Activated CD8-positive, alpha-beta memory T cell treated with anti-CD3 and anti-CD28 coated beads for 24 hours (primary cell): ENCODE measurements around the gene KIFC1.
"Not testable (repeated sequence)": the region's sequence is repeated elsewhere in the genome, so short reads cannot be mapped to it uniquely, and the experiment has no call there.

Experiments
- DNase-seq: peaks from one replicate; pipeline ENCODE4 v3.0.0-alpha.2; 2020

KIFC1 gene, protein sequence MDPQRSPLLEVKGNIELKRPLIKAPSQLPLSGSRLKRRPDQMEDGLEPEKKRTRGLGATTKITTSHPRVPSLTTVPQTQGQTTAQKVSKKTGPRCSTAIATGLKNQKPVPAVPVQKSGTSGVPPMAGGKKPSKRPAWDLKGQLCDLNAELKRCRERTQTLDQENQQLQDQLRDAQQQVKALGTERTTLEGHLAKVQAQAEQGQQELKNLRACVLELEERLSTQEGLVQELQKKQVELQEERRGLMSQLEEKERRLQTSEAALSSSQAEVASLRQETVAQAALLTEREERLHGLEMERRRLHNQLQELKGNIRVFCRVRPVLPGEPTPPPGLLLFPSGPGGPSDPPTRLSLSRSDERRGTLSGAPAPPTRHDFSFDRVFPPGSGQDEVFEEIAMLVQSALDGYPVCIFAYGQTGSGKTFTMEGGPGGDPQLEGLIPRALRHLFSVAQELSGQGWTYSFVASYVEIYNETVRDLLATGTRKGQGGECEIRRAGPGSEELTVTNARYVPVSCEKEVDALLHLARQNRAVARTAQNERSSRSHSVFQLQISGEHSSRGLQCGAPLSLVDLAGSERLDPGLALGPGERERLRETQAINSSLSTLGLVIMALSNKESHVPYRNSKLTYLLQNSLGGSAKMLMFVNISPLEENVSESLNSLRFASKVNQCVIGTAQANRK

DNA sequence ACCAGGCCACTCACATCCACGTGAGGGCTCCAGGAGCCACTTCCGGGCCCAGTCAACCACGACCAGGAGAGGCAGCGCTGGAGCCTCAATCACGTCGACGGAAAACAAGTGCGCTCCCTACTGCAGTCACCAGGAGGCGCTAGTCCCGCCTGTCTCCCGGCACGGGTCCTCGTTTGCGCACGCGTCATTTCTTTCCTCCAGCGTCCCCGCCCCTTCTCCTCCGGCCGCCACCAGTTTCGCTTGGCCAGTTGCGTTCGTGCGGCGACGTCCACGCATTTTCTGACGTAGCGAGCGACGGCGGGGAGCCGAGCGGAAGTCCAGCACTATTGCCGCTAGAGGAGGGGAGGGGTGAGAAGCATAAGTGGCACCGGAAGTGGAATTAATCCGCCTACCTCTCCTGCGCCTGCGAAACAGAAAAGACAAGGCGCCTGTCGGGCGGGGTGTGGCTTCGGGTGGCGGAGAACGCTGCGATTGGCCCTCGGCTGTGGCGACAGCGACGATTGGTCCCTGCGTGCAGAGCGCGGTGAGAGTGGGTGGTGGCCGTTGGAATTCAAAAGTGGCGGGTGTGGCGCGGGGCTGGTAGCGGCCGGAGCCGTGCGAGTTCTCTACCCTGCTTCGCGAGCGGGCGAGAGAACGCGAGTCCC lies at the start of gene KIFC1:
Gene KIFC1, plus strand, starts transcription at position 546 of the 644 bp plus-strand sequence. CDS start 163 bp downstream, outside the sequence.
- DNase-seq: peak; percentile 99

DNA sequence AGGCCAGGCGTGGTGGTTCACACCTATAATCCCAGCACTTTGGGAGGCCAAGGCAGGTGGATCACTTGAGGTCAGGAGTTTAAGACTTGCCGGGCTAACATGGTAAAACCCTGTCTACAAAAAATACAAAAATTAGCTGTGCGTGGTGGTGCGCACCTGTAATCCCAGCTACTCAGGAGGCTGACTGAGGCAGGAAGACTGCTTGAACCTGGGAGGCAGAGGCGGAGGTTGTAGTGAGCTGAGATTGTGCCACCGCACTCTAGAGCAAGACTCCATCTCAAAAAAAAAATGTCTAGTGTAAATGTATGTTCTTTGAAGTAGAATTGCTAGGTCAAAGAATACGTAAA lies 48.0 kb upstream of the KIFC1 start:
- not testable (repeated sequence) for DNase-seq

DNA sequence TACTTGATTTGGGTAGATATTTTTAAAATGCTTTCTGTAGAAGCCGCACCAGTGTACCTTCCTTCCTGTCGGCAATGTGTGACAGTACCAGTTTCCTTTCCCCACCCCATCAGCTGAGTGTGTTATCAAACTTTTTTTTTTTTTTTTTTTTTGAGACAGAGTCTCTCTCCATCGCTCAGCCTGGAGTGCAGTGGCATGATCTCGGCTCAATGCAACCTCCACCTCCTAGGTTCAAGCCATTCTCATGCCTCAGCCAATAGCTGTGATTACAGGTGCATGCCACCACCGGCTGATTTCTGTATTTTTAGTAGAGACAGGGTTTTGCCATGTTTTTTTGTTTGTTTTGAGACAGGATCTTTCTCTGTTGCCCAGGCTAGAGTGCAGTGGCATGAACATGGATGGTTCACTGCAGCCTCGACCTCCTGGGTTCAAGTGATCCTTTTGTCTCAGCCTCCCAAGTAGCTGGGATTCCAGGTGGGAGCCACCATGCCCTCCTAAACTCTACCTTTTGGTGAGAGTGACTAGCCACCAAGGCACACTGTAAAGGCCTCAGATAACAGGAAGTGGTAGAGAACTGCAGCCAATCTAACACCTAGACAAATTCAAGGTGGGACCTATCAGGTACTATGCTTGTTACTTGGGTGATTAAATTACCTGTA lies 47.5 kb upstream of the KIFC1 start:
- peak; percentile 58 for DNase-seq

DNA sequence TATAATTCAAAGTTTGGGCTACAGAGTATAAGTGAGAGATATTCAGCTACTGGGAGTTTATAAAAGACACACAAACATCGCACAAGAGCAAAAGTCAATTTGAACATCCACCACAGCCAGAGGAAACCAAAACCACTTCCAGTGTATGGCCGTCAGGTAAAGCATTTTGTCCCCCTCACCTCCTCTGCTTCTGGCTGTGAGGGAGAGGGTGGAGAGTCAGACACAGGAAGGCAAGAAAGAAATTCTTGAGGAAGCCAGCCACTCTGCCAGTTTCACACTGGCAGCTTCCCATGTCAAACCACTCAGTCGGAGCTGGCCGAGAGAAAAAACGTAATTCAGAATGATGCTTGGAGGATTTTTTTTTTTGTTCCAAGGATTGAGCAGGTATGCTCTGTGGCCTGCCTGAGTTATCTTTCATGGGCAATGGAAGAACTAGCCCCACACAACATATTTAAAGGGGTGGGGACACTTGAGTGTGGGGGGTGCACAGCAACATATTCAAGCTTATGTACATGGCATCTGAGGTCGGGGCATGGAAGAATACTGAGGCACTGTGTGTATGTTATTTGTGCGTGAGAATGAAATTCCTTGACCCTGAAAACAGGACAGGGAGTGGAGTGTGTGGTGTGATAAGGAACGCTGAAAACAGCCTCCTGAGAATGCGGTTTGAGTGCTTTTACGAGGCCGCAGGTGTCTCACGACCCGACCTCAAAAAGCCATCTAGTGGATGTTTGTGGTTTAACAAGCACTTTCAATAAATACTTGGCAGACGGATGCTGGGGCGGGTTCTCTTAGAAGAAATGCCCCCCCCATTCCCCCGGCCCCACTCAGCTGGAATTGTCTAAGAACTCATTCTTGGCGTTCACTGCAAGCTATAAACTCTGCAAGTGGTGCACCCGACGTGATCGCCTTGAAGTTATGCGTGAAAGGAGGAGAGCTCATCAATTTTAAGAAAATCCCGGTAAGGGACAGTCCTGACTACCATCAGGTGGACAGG lies 46.6 kb upstream of the KIFC1 start:
- DNase-seq: peak; percentile 73

DNA sequence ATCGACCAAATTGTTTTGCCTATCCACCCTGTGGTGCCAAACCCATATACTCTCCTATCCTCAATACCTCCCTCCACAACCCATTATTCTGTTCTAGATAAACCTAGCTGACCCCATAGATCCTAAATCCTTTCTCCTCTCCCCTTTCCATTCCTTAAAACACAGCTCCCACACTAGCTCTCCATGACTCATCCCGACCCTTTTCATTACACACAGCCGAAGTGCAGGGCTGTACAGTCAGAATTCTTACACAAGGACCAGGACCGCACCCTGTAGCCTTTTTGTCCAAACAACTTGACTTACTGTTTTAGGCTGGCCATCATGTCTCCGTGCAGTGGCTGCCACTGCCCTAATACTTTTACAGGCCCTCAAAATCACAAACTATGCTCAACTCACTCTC lies 44.7 kb upstream of the KIFC1 start:
- not testable (repeated sequence) for DNase-seq

DNA sequence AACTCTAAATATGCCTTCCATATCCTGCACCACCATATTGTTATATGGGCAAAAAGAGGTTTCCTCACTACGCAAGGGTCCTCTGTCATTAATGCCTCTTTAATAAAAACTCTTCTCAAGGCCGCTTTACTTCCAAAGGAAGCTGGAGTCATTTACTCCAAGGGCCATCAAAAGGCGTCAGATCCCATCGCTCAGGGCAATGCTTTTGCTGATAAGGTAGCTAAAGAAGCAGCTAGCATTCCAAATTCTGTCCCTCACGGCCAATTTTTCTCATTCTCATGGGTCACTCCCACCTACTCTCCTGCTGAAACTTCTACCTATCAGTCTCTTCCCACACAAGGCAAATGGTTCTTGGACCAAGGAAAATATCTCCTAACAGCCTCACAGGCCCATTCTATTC lies 43.8 kb upstream of the KIFC1 start:
- no peak for DNase-seq

DNA sequence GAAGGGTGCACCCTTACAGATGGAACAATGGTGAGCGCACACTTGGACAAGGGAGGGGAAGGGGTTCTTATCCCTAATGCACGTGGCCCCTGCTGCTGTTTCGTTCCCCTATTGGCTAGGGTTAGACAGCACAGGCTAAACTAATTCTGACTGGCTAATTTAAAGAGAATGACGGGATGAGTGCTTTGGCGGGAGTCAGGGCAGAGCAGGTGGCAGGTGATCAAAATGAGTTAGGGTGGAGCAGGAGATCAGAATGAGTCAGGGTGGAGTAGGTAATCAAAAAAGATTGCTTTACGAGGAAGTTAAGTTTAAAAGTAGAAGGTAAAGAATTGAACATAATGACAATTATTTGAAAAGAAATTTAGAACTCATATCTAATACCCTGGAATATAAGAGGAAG lies 35.8 kb upstream of the KIFC1 start:
- not testable (repeated sequence) for DNase-seq

DNA sequence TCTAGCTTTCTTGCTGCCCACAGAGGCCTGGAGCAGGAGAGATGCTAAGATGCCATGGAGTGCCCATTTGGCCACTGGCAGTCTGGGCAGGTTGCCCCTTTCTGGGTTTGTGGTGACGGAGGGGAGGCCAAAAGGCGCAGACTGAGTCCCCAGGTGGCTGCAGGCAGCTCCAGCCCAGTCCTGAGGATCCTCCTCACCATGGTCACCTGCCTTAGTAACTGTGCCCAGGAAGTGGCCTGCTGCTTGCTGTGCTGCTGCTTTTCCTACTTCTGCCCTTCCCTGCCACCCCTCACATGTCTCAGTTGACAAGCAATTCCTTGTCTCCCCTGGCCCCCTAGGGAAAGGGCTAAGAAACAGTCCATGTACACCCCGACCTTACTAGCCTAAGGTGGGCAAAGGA lies 35.3 kb upstream of the KIFC1 start:
- no peak for DNase-seq

DNA sequence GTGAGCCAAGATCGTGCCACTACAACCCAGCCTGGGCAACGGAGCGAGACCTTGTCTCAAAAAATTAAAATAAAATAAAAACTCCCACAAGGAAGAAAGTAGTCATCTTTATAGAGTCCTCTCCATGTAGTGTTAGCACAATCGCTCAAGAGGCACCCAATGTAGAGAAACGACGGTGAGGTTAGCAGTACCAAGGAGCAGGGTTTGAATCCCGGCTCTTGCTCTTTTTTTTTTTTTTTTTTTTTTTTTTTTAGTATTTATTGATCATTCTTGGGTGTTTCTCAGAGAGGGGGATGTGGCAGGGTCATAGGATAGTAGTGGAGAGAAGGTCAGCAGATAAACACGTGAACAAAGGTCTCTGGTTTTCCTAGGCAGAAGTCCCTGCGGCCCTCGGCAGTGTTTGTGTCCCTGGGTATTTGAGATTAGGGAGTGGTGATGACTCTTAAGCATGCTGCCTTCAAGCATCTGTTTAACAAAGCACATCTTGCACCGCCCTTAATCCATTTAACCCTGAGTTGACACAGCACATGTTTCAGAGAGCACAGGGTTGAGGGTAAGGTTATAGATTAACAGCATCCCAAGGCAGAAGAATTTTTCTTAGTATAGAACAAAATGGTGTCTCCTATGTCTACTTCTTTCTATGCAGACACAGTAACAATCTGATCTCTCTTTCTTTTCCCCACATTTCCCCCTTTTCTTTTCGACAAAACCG lies 34.3 kb upstream of the KIFC1 start:
- DNase-seq: not testable (repeated sequence)

DNA sequence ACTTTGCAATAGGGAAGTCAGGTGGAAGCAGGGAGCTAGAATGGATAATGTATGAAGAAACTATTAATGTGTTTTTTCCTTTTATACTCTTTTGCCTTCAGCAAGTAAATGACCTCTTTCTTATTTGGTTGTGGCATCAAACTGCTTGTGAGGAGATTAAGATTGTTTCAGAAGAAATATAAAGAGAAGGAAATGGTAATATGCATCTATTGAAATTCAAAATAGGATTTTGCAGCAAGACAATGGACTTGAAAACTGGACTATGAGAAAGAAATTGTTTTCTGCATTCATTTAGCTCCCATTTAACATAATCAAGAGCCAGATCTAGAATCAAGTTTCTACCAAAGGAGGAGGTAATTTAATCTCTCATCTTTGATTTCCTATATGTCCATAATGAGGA lies 32.3 kb upstream of the KIFC1 start:
- DNase-seq: no peak

DNA sequence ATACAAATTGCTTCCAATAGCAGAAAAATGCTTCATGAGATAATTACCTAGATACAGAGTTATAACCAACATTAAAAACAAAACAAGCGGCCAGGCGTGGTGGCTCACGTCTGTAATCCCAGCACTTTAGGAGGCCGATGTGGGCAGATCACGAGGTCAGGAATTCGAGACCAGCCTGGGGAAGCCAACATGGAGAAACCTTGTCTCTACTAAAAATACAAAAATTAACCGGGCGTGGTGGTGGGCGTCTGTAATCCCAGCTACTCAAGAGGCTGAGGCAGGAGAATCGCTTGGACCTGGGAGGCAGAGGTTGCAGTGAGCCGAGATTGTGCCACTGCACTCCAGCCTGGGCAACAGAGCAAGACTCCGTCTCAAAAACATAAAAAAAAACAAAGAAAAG lies 28.1 kb upstream of the KIFC1 start:
- DNase-seq: not testable (repeated sequence)

DNA sequence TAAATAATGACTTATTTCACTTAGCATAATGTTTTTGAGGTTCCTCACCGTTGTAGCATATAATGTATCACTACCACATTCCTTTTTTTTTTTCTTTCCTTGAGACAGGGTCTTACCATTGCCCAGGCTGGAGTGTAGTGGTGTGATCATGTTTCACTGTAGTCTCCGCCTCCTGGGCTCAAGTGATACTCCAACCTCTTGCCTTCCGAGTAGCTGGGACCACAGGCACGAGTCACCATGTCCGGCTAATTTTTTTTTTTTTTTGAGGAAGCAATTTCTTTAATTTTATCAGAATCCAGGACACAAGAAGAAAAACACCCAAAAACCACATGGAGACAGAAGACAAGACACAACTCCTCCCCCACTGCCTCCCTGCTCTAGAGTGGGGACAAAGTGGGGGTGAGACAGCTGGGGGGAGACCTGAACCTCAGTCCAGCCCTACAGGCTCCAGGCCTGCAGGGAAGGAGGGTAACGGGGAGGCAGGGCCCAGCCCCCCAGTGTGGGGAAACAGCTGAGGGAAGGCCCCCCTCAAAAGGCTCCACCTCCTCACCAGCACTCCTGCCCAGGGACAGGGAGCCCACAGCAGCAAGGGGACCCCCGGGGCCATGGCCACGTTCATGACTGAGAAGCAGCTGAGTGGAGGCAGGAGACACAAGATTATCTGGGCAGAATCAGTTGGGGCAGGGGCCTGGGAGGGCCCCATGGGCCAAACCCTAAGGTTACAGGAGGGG lies 27.0 kb upstream of the KIFC1 start:
- DNase-seq: not testable (repeated sequence)

DNA sequence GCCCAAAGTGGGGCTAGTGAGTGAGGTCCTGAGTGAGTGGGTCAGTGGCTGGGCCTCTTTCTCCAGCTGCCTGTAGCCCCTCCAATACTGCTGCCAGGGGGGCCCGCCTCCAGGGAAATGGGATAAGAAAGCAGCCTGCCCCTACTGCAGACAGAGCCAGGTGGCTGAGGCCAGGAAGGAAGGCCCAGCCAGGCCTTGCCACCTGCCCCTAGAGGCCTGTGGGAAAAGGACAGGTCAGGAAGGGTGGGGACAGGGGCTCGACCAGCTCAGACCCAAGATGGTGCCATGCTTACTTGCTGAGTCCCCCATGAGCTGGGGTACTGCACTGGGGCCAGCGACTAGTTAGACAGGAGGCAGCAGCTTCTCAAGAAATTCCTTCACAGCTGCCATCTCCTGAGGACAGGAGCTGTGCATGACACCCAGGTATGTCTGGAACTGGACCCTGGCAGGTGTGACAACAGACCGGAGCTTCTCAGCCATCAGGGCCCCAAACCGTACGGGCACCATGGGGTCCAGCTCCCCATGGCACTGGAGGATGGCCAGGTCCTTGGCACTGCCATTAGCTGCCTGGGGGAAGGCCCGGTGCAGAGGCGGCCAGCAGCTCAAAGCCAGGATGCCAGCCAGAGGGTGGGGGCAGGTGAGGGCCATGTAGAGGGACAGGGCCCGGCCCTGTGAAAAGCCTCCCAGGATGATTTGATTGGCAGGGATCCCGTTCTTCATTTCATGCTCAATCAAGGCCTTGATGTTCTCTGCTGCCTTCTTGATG lies 26.2 kb upstream of the KIFC1 start:
- DNase-seq: not testable (repeated sequence)

DNA sequence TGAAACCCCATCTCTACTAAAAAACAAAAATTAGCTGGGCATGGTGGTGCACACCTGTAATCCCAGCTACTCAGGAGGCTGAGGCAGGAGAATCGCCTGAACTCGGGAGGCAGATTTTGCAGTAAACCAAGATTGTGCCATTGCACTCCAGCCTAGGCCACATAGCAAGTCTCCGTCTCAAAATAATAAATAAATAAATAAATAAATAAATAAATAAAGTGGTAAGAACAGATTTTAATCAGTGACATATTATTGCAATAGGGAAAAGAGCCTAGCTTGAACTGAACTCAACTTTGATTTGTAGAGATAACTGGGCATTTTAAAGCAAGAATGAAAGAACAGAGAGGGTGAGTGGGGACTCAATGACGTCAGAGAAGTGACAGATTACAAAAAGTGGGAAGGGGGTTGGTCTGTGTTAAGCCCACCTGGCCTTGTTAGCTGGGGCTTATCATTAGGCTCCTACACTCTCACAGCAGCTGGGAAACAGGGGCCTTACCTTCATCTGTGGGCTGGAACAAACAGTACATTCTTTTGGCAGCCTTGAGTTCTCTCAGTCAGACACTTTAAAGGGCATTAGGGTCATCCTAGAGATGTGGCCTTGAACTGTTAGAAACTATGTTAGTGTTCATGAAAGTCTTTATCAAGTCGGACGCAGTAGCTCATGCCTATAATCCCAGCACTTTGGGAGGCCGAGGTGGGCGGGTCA lies 24.5 kb upstream of the KIFC1 start:
- DNase-seq: no peak

DNA sequence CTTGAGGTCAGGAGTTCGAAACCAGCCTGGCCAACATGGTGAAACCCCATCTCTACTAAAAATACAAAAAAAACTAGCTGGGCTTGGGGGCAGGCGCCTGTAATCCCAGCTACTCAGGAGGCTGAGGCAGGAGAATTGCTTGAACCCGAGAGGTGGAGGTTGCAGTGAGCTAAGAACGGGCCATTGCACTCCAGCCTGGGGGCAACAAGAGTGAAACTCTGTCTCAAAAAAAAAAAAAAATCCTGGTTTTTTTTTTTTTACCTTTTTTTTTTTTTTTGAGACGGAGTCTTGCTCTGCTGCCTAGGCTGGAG lies 24.0 kb upstream of the KIFC1 start:
- not testable (repeated sequence) for DNase-seq

DNA sequence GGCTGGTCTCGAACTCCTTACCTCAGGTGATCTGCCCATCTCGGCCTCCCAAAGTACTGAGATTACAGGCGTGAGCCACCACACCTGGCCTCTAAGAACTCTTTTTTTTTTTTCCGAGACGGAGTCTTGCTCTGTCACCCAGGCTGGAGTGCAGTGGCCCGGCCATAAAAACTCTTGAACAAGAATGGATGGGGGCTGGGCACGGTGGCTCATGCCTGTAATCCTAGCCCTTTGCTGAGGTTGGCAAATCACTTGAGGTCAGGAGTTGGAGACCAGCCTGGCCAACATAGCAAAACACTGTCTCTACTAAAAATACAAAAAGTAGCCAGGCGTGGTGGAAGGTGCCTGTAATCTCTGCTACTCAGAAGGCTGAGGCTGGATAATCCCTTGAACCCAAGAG lies 19.7 kb upstream of the KIFC1 start:
- DNase-seq: not testable (repeated sequence)

DNA sequence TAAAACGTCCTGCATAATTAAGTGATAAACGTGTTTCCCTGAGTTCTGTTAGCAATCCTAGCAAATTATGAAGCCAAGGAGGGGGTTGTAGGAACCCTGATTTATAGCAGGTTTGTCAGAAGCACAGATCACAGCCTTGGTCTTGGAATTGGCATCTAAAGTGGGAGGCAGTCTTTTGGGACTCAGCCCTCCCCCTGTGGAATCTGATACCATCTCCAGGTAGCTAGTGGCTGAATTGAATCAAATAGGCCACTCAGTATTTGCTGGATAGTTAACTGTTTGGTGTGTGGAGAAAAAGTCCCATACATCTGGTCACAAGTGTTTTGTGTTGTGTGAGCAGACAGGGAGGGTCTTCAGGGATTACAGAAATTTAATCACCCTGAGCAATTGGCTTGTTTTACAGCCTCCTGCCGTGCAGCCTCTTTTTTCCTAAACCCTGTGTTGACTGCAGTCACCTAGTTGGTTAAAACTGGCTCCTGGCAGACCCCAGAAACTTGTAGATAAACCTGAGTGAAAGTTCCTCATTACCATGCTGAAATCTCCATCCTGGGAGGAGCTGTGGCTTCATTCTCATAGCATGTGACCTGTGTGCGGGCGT lies 19.0 kb upstream of the KIFC1 start:
- no peak for DNase-seq

DNA sequence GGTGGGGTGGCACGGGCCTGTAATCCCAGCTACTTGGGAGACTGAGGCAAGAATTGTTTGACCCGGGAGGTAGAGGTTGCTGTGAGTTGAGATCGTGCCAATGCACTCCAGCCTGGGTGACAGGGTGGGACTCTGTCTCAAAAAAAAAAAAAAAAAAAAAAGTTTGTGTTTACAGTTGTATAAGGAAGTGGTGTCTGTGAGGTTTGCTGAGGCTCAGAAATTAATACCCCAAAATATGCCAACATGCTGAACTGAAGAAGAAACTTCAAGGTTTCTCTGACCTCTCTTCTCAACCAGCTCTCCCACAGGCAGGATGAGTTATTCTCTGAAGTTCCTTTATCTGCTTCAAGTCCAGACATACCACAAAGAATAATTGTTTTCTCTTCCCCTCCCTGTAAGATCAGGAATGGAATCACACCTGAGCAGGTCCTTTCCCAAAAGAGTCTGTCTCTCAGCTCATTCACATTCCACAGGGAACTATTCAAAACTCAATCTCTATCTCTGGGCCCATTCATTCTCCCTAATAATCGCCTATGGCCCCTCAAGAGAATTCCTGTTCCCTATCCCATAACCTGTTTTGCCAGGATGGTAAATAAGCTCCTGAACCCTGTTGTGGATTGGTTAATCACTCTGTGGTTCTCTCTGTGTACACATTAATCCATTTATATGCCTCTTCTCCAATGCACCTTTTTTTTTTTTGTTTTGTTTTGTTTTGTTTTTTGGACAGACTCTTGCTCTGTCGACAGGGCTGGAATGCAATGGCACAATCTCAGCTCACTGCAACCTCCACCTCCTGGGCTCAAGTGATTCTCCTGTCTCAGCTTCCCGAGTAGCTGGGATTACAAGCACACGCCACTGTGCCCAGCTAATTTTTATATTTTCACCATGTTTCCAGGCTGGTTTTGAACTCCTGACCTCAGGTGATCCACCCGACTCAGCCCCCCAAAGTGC lies 17.4 kb upstream of the KIFC1 start:
- DNase-seq: no peak
